SK-N-MC (cell line): Measurements from ENCODE around the gene CTNNA3.

Experiments
- EZH2 ChIP-seq: fragments of 200-600 bp; sonication (generic); IDR thresholded peaks from one replicate; pipeline ENCODE4 v1.6.1; 2017; ENCODE audit warnings: antibody characterized with exemption
- FOXP2 ChIP-seq: optimal IDR thresholded peaks from 2 replicates; pipeline ENCODE3; 2011; ENCODE audit warnings: mild to moderate bottlenecking, moderate library complexity; ENCODE audit not compliant: insufficient read depth; ENCODE audit errors: extremely low read length, control extremely low read depth
- POLR2AphosphoS5 ChIP-seq: IDR thresholded peaks from 2 replicates; pipeline ENCODE4 v1.6.1; 2012; ENCODE audit warnings: mild to moderate bottlenecking, low read depth, low read length, borderline replicate concordance

GRCh38 chr10:66026321-66026720 is 1669.7 kb downstream of the CTNNA3 start:
- TF ChIP-seq EZH2 (no peak), FOXP2 (no peak), POLR2AphosphoS5 (no peak)
